Right ventricle myocardium superior (tissue), 1 donor: ENCODE measurements around the gene ATXN1. TPM values are rescaled to one million over a fixed set of nuclear protein-coding genes. Genes with fewer than 3 reads are reported as not detected.
A peak's percentile ranks its signal among the peaks of the same experiment; 100 is the strongest.

Experiments used
- ATAC-seq: fragments of 200-7000 bp; cut with Tn5 transposase; one replicate; pipeline ENCODE4 v1.9.1; 2020; ENCODE audit warnings: mild to moderate bottlenecking; ENCODE audit not compliant: poor library complexity
- DNase-seq: peaks from one replicate; pipeline ENCODE4 v3.0.0-alpha.2; 2020
- intact Hi-C: fragments of 100-400 bp; cut with DNase I; formaldehyde crosslinking; loops from one replicate; pipeline ENCODE4 v1.11.2; 2022
- total RNA-seq: library from RNA; stranded (reverse); fragmentation: NEBNext Ultra II Directional; extraction: Animal tissue kit (Norgen Biotek cat#: 25700); gene quantifications from one replicate; pipeline ENCODE4 v1.2.1, GENCODE V29; 2021
- donor health status: DM: no; HTN: yes; CAD: no; lungs with severe emphysema.

The ATXN1 gene
- total RNA-seq, 1 donor from 2014 or later: 36.1 TPM

GRCh38 chr6:16436550-16436949 is 324.7 kb downstream of the ATXN1 start:
- intact Hi-C loops: no loop called here
- DNase-seq: no peak
- ATAC-seq: no peak

GRCh38 chr6:16434885-16435284 is 326.4 kb downstream of the ATXN1 start:
- DNase-seq (no peak), ATAC-seq (no peak)
- intact Hi-C loops: no loop called here

- ATAC-seq (no peak), DNase-seq (no peak)
- intact Hi-C loops: no loop called here
Observed at GRCh38 chr6:16433338-16433890, 327.8 kb downstream of the ATXN1 start.

- ATAC-seq: no peak
- intact Hi-C loops: no loop called here
- DNase-seq: no peak
Observed at GRCh38 chr6:16432075-16433032, 328.9 kb downstream of the ATXN1 start.

DNA sequence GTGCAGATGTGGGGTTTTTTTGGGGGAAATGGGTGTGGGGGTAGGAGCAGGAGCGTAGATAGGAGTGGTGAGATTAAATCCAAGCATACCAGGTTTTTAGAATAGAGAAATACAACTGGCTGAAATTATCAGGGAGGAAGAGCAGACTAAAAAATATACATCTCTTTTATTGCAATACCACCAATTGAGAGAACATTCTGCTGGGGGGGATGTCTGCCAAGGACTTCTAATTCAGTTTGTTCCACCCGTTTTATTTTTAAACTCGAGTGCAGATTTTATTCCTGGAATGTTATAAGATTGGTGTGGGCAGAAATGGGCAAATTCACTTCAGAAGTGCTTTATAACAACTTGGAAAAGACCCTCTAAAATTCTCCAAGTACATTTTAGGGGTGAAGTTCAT is 330.2 kb downstream of the ATXN1 start:
- DNase-seq (no peak), ATAC-seq (no peak)
- intact Hi-C loops: no loop called here

- no peak for DNase-seq
- ATAC-seq: no peak
- intact Hi-C loops: no loop called here
Observed at GRCh38 chr6:16430391-16431089, 330.7 kb downstream of the ATXN1 start.

DNA sequence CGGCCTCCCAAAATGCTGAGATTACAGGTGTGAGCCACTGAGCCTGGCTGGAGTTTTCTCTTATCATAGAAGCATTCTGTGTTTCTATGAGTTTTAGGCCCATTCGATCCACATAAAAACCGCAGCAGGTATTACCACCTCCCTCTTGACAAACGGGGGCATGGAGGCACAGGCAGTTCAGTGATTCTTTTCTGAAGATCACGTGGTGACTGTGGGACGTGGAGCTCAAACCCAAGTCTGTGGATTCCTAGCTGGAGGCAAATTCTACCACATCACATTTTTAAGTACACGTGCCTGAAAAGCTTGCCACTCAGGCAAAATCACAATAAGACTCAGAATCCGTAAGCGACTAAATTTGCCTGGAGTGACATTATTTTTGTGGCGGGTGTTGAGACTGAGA is 331.6 kb downstream of the ATXN1 start:
- intact Hi-C loops: no loop called here
- ATAC-seq (no peak), DNase-seq (no peak)

GRCh38 chr6:16427124-16427523 is 334.1 kb downstream of the ATXN1 start:
- ATAC-seq (no peak), DNase-seq (no peak)
- intact Hi-C loops: no loop called here

GRCh38 chr6:16425881-16426615 is 335.2 kb downstream of the ATXN1 start:
- intact Hi-C loops: no loop called here
- no peak for DNase-seq
- ATAC-seq: no peak

- intact Hi-C loops: no loop called here
- no peak for ATAC-seq
- DNase-seq: no peak
Observed at GRCh38 chr6:16421462-16421960, 339.7 kb downstream of the ATXN1 start.

- DNase-seq (no peak), ATAC-seq (no peak)
- intact Hi-C loops: no loop called here
Observed at GRCh38 chr6:16420715-16421461, 340.4 kb downstream of the ATXN1 start.

DNA sequence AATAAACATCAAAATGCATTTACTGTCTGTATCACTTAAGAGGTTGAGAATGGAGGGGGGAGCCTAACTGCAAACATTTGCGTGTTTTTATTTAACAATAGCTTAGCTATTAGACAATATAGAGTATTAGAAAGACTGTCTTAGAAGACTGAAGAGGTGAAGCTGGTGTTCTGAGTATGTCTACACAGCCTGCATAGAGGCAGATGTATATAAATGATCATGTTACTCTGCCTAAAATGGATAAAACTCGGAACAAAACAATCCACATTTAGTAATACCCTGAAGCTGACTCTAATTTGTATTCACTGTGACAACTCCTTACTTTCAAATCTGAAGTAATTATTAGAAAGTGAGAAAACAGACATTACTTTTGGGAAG is 340.9 kb downstream of the ATXN1 start:
- intact Hi-C loops: no loop called here
- no peak for DNase-seq

GRCh38 chr6:16419636-16420336 is 341.5 kb downstream of the ATXN1 start:
- DNase-seq: no peak
- no peak for ATAC-seq
- intact Hi-C loops: no loop called here

More for the DNA sequence above, 340.9 kb downstream of the ATXN1 start:
- no peak for ATAC-seq

DNA sequence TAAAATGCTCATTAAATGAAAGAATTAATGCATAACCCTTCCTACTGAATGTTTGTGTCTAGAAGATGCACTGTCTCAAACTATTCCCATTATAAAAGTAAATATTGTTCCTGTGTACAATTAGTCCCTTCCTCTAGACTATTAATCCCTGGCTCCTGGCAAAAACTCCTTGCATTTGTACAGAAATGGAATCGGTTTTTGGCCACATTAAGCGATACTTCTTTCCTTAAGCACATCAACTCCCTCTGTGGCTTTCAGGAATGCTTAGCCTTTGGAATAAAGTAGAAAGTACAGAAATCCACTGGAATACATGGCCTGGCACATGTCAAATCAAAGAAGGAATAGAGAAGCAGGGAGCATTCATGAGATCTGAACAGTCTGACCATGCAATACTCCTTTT is 343.1 kb downstream of the ATXN1 start:
- no peak for DNase-seq
- ATAC-seq: no peak
- intact Hi-C loops: no loop called here

DNA sequence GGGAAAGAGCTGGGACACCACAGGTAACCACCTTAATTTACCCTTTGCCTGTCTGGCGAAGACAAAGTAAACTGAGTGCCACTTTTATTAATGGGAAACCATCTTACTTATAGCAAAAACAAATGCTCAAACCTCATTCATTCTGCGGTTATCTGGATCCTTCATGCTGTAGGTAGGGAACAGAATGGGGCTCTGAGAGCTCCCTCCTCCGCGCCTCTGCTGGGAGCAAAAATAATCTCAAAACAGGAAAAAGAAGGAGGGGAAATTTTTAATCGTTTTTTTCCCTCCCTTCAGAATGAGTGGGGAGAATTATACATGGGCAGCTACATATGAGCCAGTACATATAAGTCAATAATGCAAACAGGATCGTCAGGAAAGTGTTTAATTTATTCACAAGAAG is 345.6 kb downstream of the ATXN1 start:
- intact Hi-C loops: no loop called here

GRCh38 chr6:16414205-16414604 is 347.1 kb downstream of the ATXN1 start:
- DNase-seq (no peak), ATAC-seq (peak; percentile 16)
- intact Hi-C loops: no loop called here

More for the DNA sequence above, 345.6 kb downstream of the ATXN1 start:
- ATAC-seq (no peak), DNase-seq (no peak)

GRCh38 chr6:16413399-16413798 is 347.9 kb downstream of the ATXN1 start:
- DNase-seq (no peak), ATAC-seq (no peak)
- intact Hi-C loops: no loop called here

DNA sequence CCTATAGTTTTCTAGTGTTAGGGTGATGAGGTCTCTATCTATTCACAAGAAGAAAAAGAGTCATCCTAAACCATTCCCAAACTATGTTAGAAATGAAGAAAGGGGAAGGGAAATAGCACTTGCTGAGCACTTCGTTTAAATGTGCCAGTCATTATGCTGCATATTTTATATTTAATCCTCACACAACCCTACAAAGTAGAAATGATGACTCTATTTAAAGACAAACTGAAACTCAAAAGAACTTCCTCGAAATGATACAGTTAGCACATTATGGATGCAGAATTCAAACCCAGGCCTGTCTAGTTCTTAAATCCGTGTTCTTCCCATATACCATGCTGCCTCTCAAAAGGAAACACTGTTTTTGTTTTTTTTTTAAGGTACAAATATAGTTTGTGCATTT is 348.3 kb downstream of the ATXN1 start:
- no peak for ATAC-seq
- DNase-seq: no peak
- intact Hi-C loops: no loop called here
